Measurements from ENCODE around the gene XXYLT1. TPM values are rescaled to one million over a fixed set of nuclear protein-coding genes. Genes with fewer than 3 reads are reported as not detected.

XXYLT1 gene
- polyA plus RNA-seq, 3 donors = 2.2 to 7.7 (median 4.6) TPM

DNA sequence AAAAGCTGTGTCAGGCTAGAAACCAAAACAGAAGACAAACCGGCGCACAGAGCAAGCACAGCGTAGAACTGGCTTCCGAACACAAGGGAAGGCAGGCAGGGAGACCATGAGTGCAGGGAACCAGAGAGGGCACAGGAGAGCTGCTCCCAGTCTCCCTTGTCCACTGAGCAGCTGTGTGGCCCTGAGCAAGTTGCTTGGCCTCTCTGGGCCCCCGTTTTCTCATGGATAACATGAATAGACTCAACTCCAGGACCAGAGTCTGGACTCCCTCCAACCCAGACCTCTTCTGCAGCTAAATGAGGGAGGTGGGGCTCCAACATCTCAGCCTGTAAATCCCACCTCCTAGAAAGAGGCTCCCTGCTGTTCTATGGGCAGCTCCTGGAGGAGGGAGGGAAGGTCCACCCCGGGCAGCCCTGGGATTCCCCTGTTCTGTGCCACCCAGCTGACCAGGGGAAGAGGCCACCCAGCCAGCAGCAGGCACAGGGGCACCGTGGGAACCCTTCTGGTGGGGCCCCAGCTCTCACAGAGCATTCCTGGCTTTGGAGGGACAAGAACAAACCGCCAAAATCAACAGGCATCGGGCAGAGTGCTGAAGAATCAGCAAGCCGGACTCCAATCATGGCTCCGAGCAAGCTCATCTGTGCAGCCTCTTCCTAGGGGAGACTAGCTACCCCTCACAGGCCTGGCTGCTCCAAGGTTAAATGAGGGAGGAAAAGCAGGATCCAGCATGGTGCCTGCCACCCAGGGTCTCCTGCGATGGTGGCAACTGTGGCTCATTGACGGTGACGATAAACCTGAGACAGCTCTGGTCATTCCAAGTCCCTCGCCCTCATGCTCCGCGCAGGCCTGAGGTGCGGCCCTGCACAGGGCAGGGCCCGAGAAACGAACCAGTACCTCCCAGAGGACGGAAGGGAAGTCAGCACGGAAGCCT, 15.1 kb downstream of the XXYLT1 start:
- H3K27ac ChIP-seq (ENCODE audit: low read depth, low read length) = no peak overlapping the region
- 87 to 91% (median 90%) methylated on average over 22 of the region's 22 CpGs for WGBS, 3 donors

DNA sequence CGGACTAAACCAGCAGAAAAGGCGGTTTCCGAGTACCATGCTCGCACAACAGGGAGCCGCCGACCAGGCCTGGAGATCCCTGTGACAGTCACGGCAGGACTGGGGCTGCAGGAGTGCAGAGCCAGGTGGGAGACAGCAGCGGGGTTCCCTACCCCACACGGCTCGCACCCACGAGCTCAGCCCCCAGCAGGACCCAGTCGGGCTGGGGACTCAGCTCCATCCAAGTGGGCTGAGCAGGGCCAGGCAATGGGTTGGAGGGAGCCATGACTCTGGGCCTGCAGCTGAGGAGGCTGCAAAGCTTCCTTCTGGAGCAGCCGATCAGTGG, 15.8 kb downstream of the XXYLT1 start:
- H3K27ac ChIP-seq (ENCODE audit: low read depth, low read length) = no peak overlapping the region
- WGBS, 3 donors = 90 to 94% (median 93%) methylated on average over 13 of the region's 13 CpGs

DNA sequence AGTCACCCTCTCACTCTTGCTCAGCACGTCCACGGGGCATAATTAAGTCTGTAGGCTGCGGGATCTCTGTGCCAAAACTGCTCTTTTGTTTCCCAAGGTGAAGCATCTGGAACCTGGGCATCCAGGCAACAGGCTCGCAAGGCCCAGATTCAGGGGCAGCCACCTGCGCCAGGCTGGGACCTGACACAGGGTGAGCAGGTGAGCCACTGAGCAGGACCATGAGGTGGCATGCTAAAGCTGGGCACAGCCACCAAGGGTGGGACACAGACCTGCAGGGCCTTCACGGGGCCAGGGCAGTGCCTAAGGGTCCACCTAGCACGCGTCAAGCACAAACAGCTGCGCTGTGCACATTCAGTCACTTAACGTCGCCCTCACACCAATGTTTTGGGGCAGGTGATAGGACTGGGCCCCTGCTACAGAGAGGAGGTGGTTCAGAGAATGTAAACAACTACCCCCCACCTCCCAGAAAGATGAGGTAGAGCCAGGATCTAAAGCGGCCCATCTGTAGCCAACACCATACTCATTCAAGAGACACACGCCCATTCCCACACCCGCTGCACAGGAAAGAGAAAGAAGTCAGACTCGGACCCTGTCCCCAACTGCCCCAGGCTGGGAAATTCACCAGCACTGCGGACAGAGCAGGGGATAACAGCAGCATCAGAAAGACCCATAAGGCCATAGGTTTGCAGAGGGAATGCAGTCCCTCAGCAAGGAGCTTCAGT, 16.3 kb downstream of the XXYLT1 start:
- no peak overlapping the region for H3K27ac ChIP-seq (ENCODE audit: low read depth, low read length)
- WGBS, 3 donors = 93 to 96% (median 95%) methylated on average over 16 of the region's 16 CpGs

DNA sequence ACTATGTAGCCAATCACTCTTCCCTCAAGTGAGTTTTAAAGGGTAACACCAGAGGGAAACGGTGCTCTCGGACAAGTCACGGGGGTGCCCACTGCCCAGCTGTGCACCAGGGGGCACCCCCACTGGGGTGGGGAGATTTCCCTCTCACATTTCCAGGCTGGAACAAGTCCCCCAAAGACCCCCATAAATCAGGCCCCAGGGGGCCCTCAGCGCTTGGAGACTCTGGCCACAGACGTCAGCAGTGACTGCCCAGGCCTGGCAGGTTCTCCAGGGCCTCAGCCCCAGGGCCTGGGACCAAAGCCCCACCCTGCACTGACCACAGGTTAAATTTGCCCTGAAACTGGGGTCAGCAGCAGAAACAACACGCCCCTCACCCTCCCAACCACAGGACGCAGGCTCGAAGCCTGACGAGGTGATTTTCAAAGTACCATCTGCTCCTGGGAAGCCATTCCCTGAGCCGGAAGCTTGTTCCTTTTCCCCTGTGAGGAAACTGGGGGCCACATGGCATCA, 17.0 kb downstream of the XXYLT1 start:
- 91 to 93% (median 92%) methylated on average over 10 of the region's 10 CpGs for WGBS, 3 donors

DNA sequence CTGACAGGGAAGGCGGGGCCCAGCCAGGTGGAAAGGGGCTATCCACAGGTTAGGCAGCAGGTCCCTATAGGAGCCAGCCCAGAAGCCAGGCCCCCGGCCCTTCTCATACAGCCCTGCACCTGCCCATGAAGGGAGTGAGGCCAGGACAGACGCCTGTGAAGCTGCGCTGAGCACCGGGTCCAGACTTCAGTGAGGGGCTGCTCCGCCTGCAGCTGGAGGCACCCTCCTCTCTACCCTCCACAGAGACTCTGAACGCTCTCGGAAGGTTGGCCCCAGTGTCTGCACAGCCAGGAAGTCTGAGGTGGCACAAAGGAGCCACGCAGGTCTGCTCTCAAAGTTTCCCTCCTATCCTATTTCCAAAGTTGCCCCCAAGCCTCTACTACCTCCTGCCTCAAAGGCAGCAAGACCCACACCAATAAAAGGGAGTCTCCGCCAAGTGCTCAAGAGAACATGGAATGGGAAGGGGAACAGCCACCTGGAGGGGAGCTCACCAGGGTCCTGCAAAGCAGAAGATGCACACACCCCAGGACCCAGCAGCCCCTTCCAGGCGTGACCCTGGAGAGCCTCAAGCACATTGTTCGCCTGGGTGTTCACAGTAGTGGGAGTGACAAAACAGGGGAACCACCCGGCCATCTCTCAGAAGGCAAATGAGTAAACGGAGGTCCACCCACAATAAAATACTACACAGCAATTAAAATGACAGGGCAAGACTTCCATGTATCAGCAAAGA, 19.5 kb downstream of the XXYLT1 start:
- H3K27ac ChIP-seq (ENCODE audit: low read depth, low read length) = no peak overlapping the region

More for the DNA sequence above, 17.0 kb downstream of the XXYLT1 start:
- H3K27ac ChIP-seq (ENCODE audit: low read depth, low read length) = no peak overlapping the region

DNA sequence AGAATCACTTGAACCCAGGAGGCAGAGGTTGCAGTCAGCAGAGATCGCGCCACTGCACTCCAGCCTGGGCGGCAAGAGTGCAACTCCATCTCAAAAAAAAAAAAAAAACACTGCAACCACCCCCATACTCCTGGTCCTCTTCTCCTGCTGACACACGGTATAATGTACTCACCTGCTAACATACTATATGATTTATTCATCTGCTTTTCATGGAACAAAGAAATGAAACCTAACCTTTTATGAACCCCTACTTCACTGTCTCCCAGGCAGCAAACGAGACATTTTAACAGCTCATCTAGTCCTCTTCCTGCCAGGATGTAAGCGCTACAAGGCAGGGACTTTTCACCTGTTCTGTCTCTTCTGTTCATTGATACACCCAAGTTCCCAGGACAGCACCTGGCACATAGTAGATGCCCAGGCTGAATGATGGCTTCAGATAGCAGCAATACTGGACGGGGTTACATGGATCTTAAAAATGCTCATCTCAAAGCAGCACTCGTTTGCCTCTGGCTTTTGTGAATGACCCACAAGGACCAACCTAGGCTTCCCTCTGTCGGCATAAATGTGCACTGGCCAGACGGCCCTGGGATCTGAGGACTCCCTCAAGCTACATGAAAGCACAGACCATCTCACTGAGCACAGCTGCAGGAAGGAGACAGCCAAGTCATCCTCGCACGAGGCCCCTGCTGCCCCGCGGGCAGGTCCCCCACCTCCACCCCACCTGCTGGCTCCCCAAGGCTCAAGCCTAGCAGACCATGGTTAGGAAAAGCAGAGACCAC, 20.3 kb downstream of the XXYLT1 start:
- 42 to 69% (median 55%) methylated on average over 14 of the region's 14 CpGs for WGBS, 3 donors
- H3K27ac ChIP-seq (ENCODE audit: low read depth, low read length) = no peak overlapping the region

More for the DNA sequence above, 19.5 kb downstream of the XXYLT1 start:
- WGBS, 3 donors = 89 to 91% (median 90%) methylated on average over 14 of the region's 14 CpGs

DNA sequence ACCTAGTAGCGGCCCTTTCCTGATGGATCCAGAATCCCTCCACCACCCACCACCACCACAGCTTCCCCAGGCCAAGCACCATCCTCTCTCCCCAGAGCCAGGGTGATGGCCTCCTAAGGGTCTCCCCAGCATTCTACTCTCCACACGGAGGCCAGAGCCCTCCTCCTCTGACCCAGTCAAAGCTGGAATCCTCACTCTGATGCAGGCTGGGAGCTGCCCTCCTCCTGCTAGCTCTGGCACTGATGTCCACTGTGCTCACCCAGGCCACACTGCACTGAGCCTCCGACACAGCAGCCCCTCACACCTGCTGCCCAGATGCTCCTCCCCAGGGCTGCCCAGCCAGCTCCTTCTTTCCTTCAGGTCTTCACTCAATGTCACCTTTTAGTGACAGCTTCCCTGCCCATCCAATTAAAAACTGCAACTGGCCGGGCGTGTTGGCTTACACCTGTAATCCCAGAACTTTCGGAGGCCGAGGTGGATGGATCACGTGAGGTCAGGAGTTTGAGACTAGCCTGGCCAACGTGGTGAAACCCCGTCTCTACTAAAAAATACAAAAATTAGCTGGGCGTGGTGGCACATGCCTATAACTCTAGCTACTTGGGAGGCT, 21.0 kb downstream of the XXYLT1 start:
- no peak overlapping the region for H3K27ac ChIP-seq (ENCODE audit: low read depth, low read length)
- 91 to 94% (median 94%) methylated on average over 11 of the region's 11 CpGs for WGBS, 3 donors

DNA sequence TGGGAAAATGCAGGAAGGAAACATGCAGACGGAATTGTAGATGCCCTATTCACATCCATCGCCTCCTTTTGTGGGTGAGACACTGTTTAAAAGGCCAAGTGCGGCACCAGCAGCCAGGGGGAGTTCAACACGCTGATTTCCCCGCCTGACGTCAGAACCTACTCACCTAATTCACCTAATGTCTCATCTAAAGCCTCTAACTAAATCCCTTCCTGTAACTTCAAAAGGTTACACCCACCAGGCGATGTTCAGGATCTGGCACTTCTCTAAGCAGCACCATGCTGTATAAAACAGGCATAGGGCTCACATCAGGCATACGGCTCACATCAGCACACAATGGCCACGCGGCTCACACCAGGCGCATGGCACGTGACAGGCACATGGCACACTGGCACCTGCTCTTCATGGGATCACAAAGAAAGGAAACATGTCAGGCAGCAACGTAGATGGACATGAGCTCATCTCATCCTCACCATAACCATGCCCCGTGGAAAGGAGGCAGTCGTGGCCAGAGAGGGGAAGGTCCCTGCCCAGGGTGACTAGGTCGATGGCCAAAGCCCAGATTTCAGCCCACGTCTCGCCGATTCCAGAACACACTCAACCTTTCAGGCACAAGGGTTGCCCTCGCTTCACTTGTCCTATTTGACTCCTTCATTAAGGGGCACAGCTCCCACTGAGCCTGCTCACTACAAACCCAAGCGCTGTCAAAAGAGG, 21.7 kb downstream of the XXYLT1 start:
- no peak overlapping the region for H3K27ac ChIP-seq (ENCODE audit: low read depth, low read length)
- 95 to 96% (median 96%) methylated on average over 21 of the region's 21 CpGs for WGBS, 3 donors

DNA sequence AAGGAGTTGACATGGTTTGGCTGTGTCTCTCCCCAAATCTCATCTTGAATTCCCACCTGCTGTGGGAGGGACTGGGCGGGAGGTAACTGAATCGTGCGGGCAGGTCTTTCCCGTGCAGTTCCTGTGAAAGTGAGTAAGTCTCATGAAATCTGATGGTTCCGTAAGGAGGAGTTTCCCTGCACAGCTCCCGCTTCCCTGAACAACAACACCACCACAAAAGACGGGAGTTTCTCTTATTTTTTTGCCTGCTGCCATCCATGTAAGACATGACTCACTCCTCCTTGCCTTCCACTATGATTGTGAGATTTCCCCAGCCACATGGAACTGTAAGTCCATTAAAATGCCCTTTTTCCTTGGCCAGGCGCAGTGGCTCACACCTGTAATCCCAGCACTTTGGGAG, 22.7 kb downstream of the XXYLT1 start:
- no peak overlapping the region for H3K27ac ChIP-seq (ENCODE audit: low read depth, low read length)
- 94 to 98% (median 96%) methylated on average over 8 of the region's 8 CpGs for WGBS, 3 donors

DNA sequence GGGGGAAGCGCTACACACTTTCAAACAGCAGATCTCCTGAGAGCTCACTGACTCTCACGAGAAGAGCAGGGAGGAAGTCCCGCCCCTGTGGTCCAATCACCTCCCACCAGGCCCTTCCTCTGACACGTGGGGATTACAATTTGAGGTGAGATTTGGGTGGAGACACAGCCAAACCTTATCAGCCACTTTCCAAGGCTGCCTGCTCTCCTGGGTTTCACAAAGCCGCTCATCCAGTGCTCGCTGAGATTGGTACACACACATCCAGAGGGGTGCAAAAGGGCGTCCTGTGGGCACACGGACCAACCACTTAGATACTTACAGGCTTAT, 23.1 kb downstream of the XXYLT1 start:
- WGBS, 3 donors = 79 to 85% (median 80%) methylated on average over 8 of the region's 8 CpGs

DNA sequence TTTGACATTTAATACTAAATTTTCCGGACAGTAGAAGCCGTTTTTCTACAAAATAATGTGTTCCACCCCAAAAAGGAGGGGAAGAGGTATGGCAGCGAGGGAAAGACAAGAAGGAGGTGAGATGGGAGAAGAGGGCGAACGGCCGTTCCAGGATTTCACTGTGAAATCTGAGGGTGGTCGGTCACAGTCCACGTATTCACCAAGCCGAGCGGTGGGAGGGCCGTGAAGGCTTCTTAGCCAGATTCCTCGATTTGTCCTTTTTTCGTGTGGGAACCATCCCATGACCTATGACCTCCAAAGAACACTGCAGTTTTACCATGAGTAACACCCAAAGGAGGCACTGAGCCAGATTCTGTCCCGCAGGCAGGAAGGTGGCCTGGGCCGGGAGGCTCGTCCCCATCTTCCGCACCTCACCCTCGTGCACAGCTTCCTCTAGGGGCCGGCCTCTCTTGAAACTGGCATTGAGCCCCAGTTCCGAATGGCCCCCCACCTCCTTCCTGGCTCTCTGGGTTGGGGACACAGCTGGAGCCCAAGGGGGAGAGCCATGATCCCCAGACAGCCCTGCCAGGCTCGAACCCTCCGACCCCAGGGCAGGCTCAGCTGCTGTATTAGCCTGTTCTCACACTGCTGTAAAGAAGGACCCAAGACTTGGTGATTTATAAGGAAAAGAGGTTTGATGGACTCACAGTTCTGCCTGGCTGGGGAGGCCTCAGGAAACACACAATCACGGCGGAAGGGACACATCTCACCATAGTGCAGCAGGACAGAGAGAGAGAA, 23.7 kb downstream of the XXYLT1 start:
- WGBS, 3 donors = 85 to 94% (median 87%) methylated on average over 24 of the region's 24 CpGs
- H3K27ac ChIP-seq (ENCODE audit: low read depth, low read length) = no peak overlapping the region

More for the DNA sequence above, 23.1 kb downstream of the XXYLT1 start:
- no peak overlapping the region for H3K27ac ChIP-seq (ENCODE audit: low read depth, low read length)

DNA sequence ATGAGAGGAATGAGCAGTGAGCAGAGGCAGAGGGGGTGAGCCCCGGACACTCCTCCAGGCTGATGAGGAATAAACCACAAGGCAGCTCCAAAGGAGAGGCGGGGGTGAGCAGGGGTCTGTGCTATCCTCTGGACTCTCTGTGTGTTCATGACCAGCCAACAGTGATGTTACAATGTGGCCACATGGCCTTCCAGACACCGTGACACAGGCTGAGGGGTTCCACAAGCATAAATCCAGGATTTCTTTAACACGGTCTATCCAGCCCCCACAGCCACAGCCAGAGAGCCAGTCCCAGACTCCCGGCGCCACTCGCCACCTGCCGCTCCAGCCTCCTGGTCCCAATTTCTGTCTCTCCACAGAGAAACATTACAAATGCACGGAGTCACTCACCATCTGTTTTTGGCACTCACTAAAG, 24.4 kb downstream of the XXYLT1 start:
- no peak overlapping the region for H3K27ac ChIP-seq (ENCODE audit: low read depth, low read length)
- 92 to 94% (median 92%) methylated on average over 9 of the region's 9 CpGs for WGBS, 3 donors

DNA sequence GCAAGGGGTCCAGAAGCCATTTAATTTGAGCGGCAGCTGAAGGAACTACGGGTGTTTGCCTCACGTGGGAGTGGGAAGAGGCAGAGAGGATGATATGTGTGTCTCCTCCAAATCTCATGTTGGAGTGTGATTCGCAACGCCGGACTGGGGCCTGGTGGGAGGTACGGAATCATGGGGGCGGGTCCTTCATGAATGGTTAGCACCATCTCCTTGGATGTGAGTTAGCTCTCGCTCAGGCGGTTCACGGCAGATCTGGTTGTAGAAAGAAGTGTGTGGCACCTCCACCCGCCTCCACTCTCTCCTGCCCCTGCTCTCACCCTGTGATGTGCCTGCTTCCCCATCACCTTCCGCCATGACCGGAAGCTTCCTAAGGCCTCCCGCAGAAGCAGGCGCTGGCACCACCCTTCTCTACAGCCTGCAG, 25.4 kb downstream of the XXYLT1 start:
- H3K27ac ChIP-seq (ENCODE audit: low read depth, low read length) = no peak overlapping the region
- 96 to 98% (median 97%) methylated on average over 16 of the region's 16 CpGs for WGBS, 3 donors

DNA sequence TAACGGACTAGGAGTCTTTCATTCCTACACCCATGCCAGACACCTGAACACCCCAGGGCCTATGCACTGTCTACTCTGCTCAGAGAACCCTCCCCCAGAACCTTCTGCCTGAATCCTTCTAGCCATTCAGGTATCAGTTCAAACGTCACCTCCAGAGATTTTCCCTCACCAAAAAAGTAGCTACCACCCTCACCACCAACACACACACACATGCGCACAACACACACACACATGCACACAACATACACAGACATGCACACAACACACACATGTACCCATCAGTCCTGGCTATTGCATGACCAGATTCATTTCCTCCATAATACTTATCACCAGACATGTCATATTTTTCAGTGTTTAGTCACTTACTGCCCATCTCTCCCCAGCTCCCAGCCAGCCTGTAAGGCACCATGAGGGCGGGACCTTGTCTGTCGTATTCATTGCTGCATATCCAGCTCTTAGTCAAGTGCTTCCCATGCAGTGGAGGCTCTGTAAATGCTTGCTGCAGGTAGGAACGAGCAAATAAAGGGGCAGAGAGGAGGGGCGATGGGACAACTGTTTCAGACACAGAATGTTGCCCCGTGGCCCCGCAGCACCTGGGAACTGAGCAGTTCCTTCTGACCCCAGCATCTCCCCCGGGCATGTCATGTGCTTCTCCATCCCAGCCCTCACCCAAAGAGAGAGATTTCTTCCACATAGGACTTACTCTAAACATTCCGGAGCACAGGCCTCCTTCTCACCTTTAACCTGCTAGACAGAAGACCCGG, 29.2 kb downstream of the XXYLT1 start:
- 90 to 95% (median 93%) methylated on average over 12 of the region's 12 CpGs for WGBS, 3 donors

DNA sequence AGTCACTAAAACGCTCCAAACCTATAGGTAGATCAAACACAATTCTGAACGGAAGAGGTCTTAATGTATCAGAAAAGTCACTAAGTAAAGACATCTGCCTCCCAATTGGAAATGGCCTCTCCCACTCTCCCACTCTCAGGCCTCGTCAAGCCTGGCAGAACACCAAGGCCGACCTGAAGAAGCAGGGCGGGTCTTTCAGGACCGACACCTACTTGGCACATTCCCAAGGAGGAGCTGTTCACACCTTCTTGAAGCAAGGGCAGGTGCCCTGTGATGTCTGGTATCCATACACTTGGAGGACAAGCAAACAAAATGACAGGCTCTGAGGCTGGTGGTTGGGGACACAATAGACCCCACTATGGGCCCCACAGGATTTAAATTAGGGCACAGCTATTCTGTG, 30.0 kb downstream of the XXYLT1 start:
- 74 to 82% (median 81%) methylated on average over 6 of the region's 6 CpGs for WGBS, 3 donors
- H3K27ac ChIP-seq (ENCODE audit: low read depth, low read length) = no peak overlapping the region

More for the DNA sequence above, 29.2 kb downstream of the XXYLT1 start:
- no peak overlapping the region for H3K27ac ChIP-seq (ENCODE audit: low read depth, low read length)

Data from adipose tissue (tissue), 3 donors.